ENCODE data around the gene COMMD9. TPM values are rescaled to one million over a fixed set of nuclear protein-coding genes. Genes with fewer than 3 reads are reported as not detected.

COMMD9 gene
- total and polyA plus RNA-seq, 2 of the 4 experiments (the other 2 are of a cell fraction) = 50.7 to 58.3 TPM

DNA sequence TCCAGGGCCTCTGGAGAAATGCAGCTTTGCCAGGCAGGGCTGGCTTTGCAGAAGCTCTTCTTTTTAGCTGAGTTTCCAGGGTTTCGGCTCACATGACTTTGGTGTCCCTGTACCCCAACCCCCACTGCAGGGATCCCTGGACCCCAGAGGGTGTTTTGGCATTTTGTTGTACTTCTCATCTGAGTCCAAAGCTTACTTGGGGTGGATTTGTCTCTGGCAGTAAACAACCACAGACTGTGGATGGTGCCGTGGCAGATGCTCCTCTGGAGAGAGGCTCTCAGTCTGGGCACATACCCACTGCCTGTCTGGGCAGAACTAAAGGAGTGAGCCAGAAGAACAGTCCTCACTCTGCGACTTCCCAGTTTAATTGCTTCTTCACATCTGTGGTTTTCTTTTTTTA, 49.6 kb downstream of the COMMD9 start:
- Histone ChIP-seq H2AK5ac (ENCODE audit: low read depth, low read length) (no peak overlapping the region), H4K20me1 (ENCODE audit: insufficient read depth, low read length) (no peaks in the 10 kb centered on the region), H3K9me3 (ENCODE audit: control insufficient read depth, insufficient read depth, low read length) (no peaks in the 10 kb centered on the region), H3K56ac (ENCODE audit: extremely low read depth, insufficient read depth, low read length) (no peak overlapping the region), H3K18ac (ENCODE audit: low read depth, low read length) (no peak overlapping the region), H3K4me2 (ENCODE audit: low read depth, low read length) (no peak overlapping the region), H3K27me3 (ENCODE audit: control insufficient read depth, insufficient read depth, low read length) (peaks cover 16% of the 10 kb centered on the region), H3K4me1 (ENCODE audit: control insufficient read depth, insufficient read depth, low read length) (no peaks in the 10 kb centered on the region), H2BK15ac (ENCODE audit: low read depth, low read length) (no peak overlapping the region), H2BK5ac (ENCODE audit: low read depth, low read length, poor library complexity, severe bottlenecking) (no peak overlapping the region), H3K23ac (ENCODE audit: low read depth, low read length) (no peak overlapping the region), H3K14ac (replicated peaks; ENCODE audit: low read depth, low read length) (no peak overlapping the region), H2AFZ (replicated peaks; ENCODE audit: low read length, poor library complexity) (no peak overlapping the region), H3K36me3 (ENCODE audit: control insufficient read depth, insufficient read depth, low read length) (no peaks in the 10 kb centered on the region), H3K4ac (ENCODE audit: low read depth, low read length) (no peak overlapping the region), H3K79me1 (ENCODE audit: low read depth in 1 of 2, low read length in 2 of 2) (no peaks in the 10 kb centered on the region), H3K9ac (ENCODE audit: low read depth, low read length) (no peak overlapping the region), H2BK120ac (ENCODE audit: low read depth, low read length) (no peak overlapping the region), H4K91ac (ENCODE audit: insufficient read depth, low read depth, low read length) (no peak overlapping the region), H4K5ac (ENCODE audit: low read depth, low read length) (no peak overlapping the region), H3K27ac (ENCODE audit: insufficient read depth, low read length) (no peak overlapping the region), H2AK9ac (replicated peaks; ENCODE audit: low read depth, low read length, poor library complexity) (no peak overlapping the region), H2BK20ac (ENCODE audit: low read depth, low read length) (no peak overlapping the region), H3K4me3 (ENCODE audit: insufficient read depth, low read depth, low read length) (no peak overlapping the region), H4K8ac (ENCODE audit: low read depth in 2 of 2, low read length in 2 of 2) (no peak overlapping the region), H3K9me1 (ENCODE audit: insufficient read depth, low read length) (peaks cover 2% of the 10 kb centered on the region; the same call in 1 of the 2 replicates)
- in situ Hi-C loops (cut with MboI; ENCODE audit: low sequenced_read_pairs) = no loop called here
- ATAC-seq (ENCODE audit: low read depth) = no peak
- no peak for DNase-seq
- POLR2A ChIA-PET (ENCODE audit: unreplicated experiment) = no interaction called here
- no TSS peak for BruUV-seq (replicated peaks)
- WGBS, 2 experiments (ENCODE audit: extremely low coverage in 2 of 2, insufficient read length in 1 of 2) = no CpG with 5 or more reads among the region's 3 CpGs
- TF ChIP-seq MAFK (IDR thresholded peaks at IDR 0.05; ENCODE audit: low read depth, low read length) = no peak
- TF ChIP-seq RAD21 (IDR thresholded peaks at IDR 0.05; ENCODE audit: low read length) = no peak
- TF ChIP-seq RCOR1 (IDR thresholded peaks at IDR 0.05; ENCODE audit: insufficient replicate concordance, low read length) = no peak
- TF ChIP-seq, protein P1, sequence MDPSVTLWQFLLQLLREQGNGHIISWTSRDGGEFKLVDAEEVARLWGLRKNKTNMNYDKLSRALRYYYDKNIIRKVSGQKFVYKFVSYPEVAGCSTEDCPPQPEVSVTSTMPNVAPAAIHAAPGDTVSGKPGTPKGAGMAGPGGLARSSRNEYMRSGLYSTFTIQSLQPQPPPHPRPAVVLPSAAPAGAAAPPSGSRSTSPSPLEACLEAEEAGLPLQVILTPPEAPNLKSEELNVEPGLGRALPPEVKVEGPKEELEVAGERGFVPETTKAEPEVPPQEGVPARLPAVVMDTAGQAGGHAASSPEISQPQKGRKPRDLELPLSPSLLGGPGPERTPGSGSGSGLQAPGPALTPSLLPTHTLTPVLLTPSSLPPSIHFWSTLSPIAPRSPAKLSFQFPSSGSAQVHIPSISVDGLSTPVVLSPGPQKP (IDR thresholded peaks at IDR 0.05; ENCODE audit: borderline replicate concordance, low read depth, low read length) = no peak
- no peak for TF ChIP-seq RFX5 (IDR thresholded peaks at IDR 0.05; ENCODE audit: low read depth, low read length)
- no peak for TF ChIP-seq POLR2A (IDR thresholded peaks at IDR 0.05; ENCODE audit: low read depth, low read length)
- TF ChIP-seq SMC3 (IDR thresholded peaks at IDR 0.05; ENCODE audit: low read depth, low read length) = no peak
- TF ChIP-seq MXI1 (IDR thresholded peaks at IDR 0.05; ENCODE audit: borderline replicate concordance, low read depth, low read length) = no peak
- TF ChIP-seq, protein P2, sequence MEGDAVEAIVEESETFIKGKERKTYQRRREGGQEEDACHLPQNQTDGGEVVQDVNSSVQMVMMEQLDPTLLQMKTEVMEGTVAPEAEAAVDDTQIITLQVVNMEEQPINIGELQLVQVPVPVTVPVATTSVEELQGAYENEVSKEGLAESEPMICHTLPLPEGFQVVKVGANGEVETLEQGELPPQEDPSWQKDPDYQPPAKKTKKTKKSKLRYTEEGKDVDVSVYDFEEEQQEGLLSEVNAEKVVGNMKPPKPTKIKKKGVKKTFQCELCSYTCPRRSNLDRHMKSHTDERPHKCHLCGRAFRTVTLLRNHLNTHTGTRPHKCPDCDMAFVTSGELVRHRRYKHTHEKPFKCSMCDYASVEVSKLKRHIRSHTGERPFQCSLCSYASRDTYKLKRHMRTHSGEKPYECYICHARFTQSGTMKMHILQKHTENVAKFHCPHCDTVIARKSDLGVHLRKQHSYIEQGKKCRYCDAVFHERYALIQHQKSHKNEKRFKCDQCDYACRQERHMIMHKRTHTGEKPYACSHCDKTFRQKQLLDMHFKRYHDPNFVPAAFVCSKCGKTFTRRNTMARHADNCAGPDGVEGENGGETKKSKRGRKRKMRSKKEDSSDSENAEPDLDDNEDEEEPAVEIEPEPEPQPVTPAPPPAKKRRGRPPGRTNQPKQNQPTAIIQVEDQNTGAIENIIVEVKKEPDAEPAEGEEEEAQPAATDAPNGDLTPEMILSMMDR (conservative IDR thresholded peaks at IDR 0.05; ENCODE audit: low read depth, low read length) = no peak
- TF ChIP-seq FOS (IDR thresholded peaks at IDR 0.05; ENCODE audit: low read depth, low read length) = no peak
- intact Hi-C loops (cut with micrococcal nuclease) = no loop called here
- dilution Hi-C loops (cut with HindIII; ENCODE audit: low sequenced_read_pairs, unreplicated experiment) = no loop called here
- CTCF ChIA-PET = interaction anchor here (1.0 kb wide), 1 partner anchor 9 kb away, joined by 4 read pairs; no protein-coding TSS in a partner anchor
